ENCODE data around the gene HINT1. TPM values are rescaled to one million over a fixed set of nuclear protein-coding genes. Genes with fewer than 3 reads are reported as not detected.
"Not testable (repeated sequence)": the region's sequence is repeated elsewhere in the genome, so short reads cannot be mapped to it uniquely, and the experiment has no call there.

Gene HINT1
- total RNA-seq, 1 donor from 2014 or later, result 206 TPM

DNA sequence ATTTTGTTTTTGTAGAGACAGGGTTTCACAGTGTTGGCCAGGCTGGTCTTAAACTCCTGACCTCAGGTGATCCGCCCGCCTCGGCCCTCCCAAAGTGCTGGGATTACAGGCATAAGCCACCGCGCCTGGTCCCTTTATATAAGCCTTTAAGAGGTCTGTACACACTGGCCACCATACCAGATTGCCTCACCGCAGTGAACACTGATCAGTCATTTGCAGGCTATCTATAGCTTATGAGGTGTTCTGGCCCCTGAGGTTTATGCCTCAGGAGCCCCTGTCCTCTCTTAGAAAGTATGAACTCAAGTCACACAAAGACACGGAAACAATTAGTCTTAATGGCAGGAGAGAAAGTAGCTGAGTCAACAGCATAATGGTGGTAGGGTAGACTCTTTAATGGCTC lies 14.6 kb downstream of the HINT1 start:
- H3K36me3 Mint-ChIP-seq, result no peaks in the 10 kb centered on the region
- peaks cover 4% of the 10 kb centered on the region for H3K4me1 Mint-ChIP-seq (ENCODE audit: unreplicated experiment)
- H3K9me3 Mint-ChIP-seq, result no peaks in the 10 kb centered on the region
- DNase-seq (ENCODE audit: extremely low spot score, unreplicated experiment), result no peak
- no peak overlapping the region for H3K4me3 Mint-ChIP-seq
- no peaks in the 10 kb centered on the region for H3K27me3 Mint-ChIP-seq
- TF ChIP-seq, protein P1, sequence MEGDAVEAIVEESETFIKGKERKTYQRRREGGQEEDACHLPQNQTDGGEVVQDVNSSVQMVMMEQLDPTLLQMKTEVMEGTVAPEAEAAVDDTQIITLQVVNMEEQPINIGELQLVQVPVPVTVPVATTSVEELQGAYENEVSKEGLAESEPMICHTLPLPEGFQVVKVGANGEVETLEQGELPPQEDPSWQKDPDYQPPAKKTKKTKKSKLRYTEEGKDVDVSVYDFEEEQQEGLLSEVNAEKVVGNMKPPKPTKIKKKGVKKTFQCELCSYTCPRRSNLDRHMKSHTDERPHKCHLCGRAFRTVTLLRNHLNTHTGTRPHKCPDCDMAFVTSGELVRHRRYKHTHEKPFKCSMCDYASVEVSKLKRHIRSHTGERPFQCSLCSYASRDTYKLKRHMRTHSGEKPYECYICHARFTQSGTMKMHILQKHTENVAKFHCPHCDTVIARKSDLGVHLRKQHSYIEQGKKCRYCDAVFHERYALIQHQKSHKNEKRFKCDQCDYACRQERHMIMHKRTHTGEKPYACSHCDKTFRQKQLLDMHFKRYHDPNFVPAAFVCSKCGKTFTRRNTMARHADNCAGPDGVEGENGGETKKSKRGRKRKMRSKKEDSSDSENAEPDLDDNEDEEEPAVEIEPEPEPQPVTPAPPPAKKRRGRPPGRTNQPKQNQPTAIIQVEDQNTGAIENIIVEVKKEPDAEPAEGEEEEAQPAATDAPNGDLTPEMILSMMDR (conservative IDR thresholded peaks at IDR 0.05), result no peak
- H3K27ac Mint-ChIP-seq, result no peak overlapping the region

DNA sequence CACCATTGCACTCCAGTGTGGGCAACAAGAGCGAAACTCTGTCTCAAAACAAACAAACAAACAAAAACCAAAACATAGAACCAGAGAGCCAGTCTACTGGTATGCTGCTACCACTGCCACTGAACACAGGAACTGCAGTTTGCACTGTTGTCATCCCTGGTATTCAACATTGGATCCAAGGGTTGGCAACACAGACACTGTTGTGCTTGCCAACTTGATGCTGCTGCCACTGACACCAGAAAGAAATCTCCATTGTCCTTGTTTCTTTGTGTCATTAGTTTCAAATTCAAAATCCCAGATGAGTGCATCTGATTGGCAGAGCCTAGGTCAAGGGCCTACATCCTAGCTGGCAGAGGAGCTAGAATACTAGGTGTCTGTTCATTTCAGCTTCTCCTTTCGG lies 16.2 kb downstream of the HINT1 start:
- Mint-ChIP-seq H3K4me1 (ENCODE audit: unreplicated experiment) (peaks cover 4% of the 10 kb centered on the region), H3K27me3 (no peaks in the 10 kb centered on the region), H3K36me3 (no peaks in the 10 kb centered on the region), H3K9me3 (no peaks in the 10 kb centered on the region), H3K4me3 (no peak overlapping the region), H3K27ac (no peak overlapping the region)
- TF ChIP-seq, protein P1 (conservative IDR thresholded peaks at IDR 0.05), result no peak
- DNase-seq (ENCODE audit: extremely low spot score, unreplicated experiment), result no peak

DNA sequence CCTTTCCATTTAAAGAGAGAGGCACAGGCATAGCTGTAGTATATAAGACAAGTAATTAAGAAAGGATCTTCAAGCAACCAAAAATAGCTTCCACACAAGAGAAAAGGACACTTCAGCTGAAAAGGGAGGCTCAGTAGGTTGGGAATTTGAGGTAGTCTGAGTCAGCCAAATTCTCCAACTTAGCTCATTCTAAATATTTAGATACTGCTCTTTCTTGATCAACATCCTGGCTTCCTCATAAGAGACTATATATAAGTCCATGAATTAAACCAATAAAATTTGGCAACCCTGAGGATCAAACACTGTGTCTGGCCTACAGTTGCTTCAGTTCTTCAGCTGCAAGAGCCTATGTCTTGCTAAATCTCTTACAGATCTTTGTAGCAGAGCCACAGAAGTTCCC lies 17.8 kb downstream of the HINT1 start:
- no peak overlapping the region for H3K4me3 Mint-ChIP-seq
- no peak for DNase-seq (ENCODE audit: extremely low spot score, unreplicated experiment)
- no peaks in the 10 kb centered on the region for H3K36me3 Mint-ChIP-seq
- no peak overlapping the region for H3K27ac Mint-ChIP-seq
- no peaks in the 10 kb centered on the region for H3K9me3 Mint-ChIP-seq
- H3K4me1 Mint-ChIP-seq (ENCODE audit: unreplicated experiment), result peaks cover 4% of the 10 kb centered on the region
- TF ChIP-seq, protein P1 (conservative IDR thresholded peaks at IDR 0.05), result no peak
- no peaks in the 10 kb centered on the region for H3K27me3 Mint-ChIP-seq

DNA sequence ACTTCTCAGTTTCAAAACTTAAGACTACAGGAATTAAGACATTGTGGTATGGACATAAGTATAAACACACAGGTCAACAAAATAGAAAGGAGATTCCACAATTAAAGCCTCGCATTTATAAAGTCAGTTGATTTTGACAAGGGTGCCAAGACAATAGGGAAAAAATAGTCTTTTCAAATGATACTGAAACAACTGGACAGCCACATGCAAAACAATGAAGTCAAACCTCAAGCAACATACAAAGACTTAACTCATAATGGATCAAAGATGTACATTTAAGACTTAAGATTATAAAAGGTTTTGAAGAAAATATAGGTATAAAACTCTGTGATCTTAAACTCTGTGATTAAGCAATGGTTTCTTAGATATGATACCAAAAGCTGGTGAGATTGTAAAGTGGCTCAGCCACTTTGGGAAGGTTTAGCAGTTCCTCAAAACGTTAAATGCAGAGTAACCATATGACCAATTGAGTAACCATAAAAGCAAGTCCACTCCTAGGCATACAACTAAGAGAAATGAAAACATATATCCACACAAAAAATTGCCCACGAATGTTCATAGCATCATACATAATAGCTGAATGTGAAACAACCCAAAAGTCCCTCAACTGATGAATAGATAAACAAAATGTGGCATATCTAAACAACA lies 22.0 kb downstream of the HINT1 start:
- H3K4me3 Mint-ChIP-seq, result no peak overlapping the region
- no peak overlapping the region for H3K27ac Mint-ChIP-seq
- no peaks in the 10 kb centered on the region for H3K27me3 Mint-ChIP-seq
- H3K36me3 Mint-ChIP-seq, result no peaks in the 10 kb centered on the region
- no peaks in the 10 kb centered on the region for H3K4me1 Mint-ChIP-seq (ENCODE audit: unreplicated experiment)
- H3K9me3 Mint-ChIP-seq, result peaks cover 7% of the 10 kb centered on the region
- DNase-seq (ENCODE audit: extremely low spot score, unreplicated experiment), result no peak
- TF ChIP-seq, protein P1 (conservative IDR thresholded peaks at IDR 0.05), result no peak

DNA sequence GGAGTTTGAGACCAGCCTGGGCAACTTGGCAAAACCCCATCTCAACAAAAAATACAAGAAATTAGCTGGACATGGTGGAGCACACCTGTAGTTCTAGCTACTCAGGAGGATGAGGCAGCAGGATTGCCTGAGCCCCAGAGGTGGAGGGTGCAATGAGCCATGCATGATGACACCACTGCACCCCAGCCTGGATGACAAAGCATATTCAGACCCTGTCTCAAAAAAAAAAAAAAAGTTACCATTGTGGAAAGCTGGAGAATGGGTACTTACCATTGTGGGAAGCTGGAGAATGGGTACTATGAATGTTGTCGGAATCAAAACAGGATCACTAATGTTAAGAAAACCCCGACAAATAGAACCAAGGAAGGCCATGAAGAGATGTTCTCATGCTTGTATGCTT lies 25.7 kb downstream of the HINT1 start:
- Mint-ChIP-seq H3K9me3 (peaks cover 7% of the 10 kb centered on the region), H3K27me3 (peaks cover 4% of the 10 kb centered on the region), H3K27ac (no peak overlapping the region), H3K4me1 (ENCODE audit: unreplicated experiment) (no peaks in the 10 kb centered on the region), H3K36me3 (no peaks in the 10 kb centered on the region), H3K4me3 (no peak overlapping the region)
- no peak for DNase-seq (ENCODE audit: extremely low spot score, unreplicated experiment)
- TF ChIP-seq, protein P1 (conservative IDR thresholded peaks at IDR 0.05), result no peak

DNA sequence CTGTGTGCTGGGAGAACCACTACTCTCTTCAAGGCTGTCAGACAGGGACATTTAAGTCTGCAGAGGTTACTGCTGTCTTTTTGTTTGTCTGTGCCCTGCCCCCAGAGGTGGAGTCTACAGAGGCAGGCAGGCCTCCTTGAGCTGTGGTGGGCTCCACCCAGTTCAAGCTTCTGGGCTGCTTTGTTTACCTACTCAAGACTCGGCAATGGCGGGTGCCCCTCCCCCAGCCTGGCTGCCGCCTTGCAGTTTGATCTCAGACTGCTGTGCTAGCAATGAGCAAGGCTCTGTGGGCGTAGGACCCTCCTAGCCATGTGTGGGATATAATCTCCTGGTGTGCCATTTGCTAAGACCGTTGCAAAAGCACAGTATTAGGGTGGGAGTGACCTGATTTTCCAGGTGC lies 26.6 kb downstream of the HINT1 start:
- H3K4me3 Mint-ChIP-seq; H3K27me3 Mint-ChIP-seq; H3K27ac Mint-ChIP-seq; H3K4me1 Mint-ChIP-seq (ENCODE audit: unreplicated experiment); H3K36me3 Mint-ChIP-seq; H3K9me3 Mint-ChIP-seq; DNase-seq (ENCODE audit: extremely low spot score, unreplicated experiment): not testable (repeated sequence)

DNA sequence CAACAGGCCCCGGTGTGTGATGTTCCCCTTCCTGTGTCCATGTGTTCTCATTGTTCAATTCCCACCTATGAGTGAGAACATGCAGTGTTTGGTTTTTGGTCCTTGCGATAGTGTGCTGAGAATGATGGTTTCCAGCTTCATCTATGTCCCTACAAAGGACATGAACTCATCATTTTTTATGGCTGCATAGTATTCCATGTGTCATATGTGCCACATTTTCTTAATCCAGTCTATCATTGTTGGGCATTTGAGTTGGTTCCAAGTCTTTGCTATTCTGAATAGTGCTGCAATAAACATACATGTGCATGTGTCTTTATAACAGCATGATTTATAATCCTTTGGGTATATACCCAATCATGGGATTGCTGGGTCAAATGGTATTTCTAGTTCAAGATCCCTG lies 32.0 kb downstream of the HINT1 start:
- not testable (repeated sequence) for H3K27me3 Mint-ChIP-seq; H3K9me3 Mint-ChIP-seq; H3K27ac Mint-ChIP-seq; H3K4me1 Mint-ChIP-seq (ENCODE audit: unreplicated experiment); H3K4me3 Mint-ChIP-seq; DNase-seq (ENCODE audit: extremely low spot score, unreplicated experiment); H3K36me3 Mint-ChIP-seq

Data from type B pancreatic cell (in vitro differentiated cells).